IMR-90 (cell line): ENCODE results near the gene NEMP1. TPM values are rescaled to one million over a fixed set of nuclear protein-coding genes. Genes with fewer than 3 reads are reported as not detected.

Experiments used
- ATAC-seq: fragments of 200-7000 bp; cut with Tn5 transposase; 2 replicates; pipeline ENCODE4 v1.9.1; 2020; ENCODE audit warnings: low read depth, mild to moderate bottlenecking, moderate library complexity
- BruUV-seq: library from RNA; stranded (reverse); fragments of 400-500 nt; replicated peaks from 2 replicates; lab custom pipeline; 2021; lab: Mats Ljungman, UMichigan
- CTCF ChIA-PET: fragments of 300-600 bp; formaldehyde crosslinking; extraction: SDS; loops from one replicate; lab custom pipeline; 2021; ENCODE audit warnings: antibody characterized with exemption; lab: Yijun Ruan, JAX
- POLR2A ChIA-PET: fragments of 300-600 bp; sonication (Branson Sonifier 250); formaldehyde crosslinking; loops from one replicate; lab custom pipeline; 2022; ENCODE audit warnings: antibody characterized with exemption; ENCODE audit not compliant: unreplicated experiment; lab: Charles Lee
- DNase-seq: peaks from one replicate; pipeline ENCODE4 v3.0.0; 2013
- H2AFZ ChIP-seq: replicated peaks from 2 replicates; pipeline ENCODE3; 2013; ENCODE audit warnings: low read length, mild to moderate bottlenecking; ENCODE audit not compliant: poor library complexity
- H2AK5ac ChIP-seq: 2 replicates; pipeline ENCODE4 v1.6.1; 2013; ENCODE audit warnings: low read depth, low read length, inconsistent platforms
- H2AK9ac ChIP-seq: replicated peaks from 2 replicates; pipeline ENCODE3; 2013; ENCODE audit warnings: mild to moderate bottlenecking, low read depth, low read length, moderate library complexity; ENCODE audit not compliant: poor library complexity
- H2BK120ac ChIP-seq: 2 replicates; pipeline ENCODE4 v1.6.1; 2013; ENCODE audit warnings: low read depth, low read length, inconsistent platforms
- H2BK15ac ChIP-seq: 3 replicates; pipeline ENCODE4 v1.6.1; 2013; ENCODE audit warnings: low read depth, low read length, inconsistent platforms
- H2BK20ac ChIP-seq: 2 replicates; pipeline ENCODE4 v1.6.1; 2013; ENCODE audit warnings: low read depth, mild to moderate bottlenecking, inconsistent platforms, low read length, moderate library complexity
- H2BK5ac ChIP-seq: 2 replicates; pipeline ENCODE4 v1.6.1; 2013; ENCODE audit warnings: mild to moderate bottlenecking, low read depth, low read length, inconsistent platforms; ENCODE audit not compliant: poor library complexity, severe bottlenecking
- H3K14ac ChIP-seq: replicated peaks from 2 replicates; pipeline ENCODE4 v1.6.1; 2013; ENCODE audit warnings: low read depth, low read length, inconsistent platforms
- H3K18ac ChIP-seq: 2 replicates; pipeline ENCODE4 v1.6.1; 2013; ENCODE audit warnings: low read depth, low read length, control low read depth
- H3K23ac ChIP-seq: 2 replicates; pipeline ENCODE4 v1.6.1; 2013; ENCODE audit warnings: low read depth, low read length, inconsistent platforms
- H3K27ac ChIP-seq: 2 replicates; pipeline ENCODE4 v1.5.1; 2013; ENCODE audit warnings: mild to moderate bottlenecking, control low read depth, low read length; ENCODE audit not compliant: insufficient read depth
- H3K27me3 ChIP-seq: 2 replicates; pipeline ENCODE4 v1.6.1; 2013; ENCODE audit warnings: low read length; ENCODE audit not compliant: control insufficient read depth, insufficient read depth
- H3K36me3 ChIP-seq: 2 replicates; pipeline ENCODE4 v1.6.1; 2013; ENCODE audit warnings: low read length, mixed read lengths; ENCODE audit not compliant: control insufficient read depth, insufficient read depth
- H3K4ac ChIP-seq: 2 replicates; pipeline ENCODE4 v1.6.1; 2013; ENCODE audit warnings: low read depth, low read length, inconsistent platforms
- H3K4me1 ChIP-seq: 2 replicates; pipeline ENCODE4 v1.6.1; 2013; ENCODE audit warnings: low read length, mixed read lengths; ENCODE audit not compliant: control insufficient read depth, insufficient read depth
- H3K4me2 ChIP-seq: 2 replicates; pipeline ENCODE4 v1.6.1; 2013; ENCODE audit warnings: low read depth, mild to moderate bottlenecking, control low read depth, low read length, moderate library complexity
- H3K4me3 ChIP-seq: 2 replicates; pipeline ENCODE4 v1.5.1; 2013; ENCODE audit warnings: low read depth, mild to moderate bottlenecking, control low read depth, low read length, moderate library complexity; ENCODE audit not compliant: insufficient read depth
- H3K56ac ChIP-seq: 2 replicates; pipeline ENCODE4 v1.6.1; 2013; ENCODE audit warnings: low read length, inconsistent platforms; ENCODE audit not compliant: insufficient read depth; ENCODE audit errors: extremely low read depth
- H3K79me1 ChIP-seq, 2 experiments: 2 replicates each; pipeline ENCODE4 v1.6.1; 2013; ENCODE audit warnings: low read length in 2 of 2, inconsistent platforms in 1 of 2, low read depth in 1 of 2
- H3K9ac ChIP-seq: 2 replicates; pipeline ENCODE4 v1.6.1; 2013; ENCODE audit warnings: low read depth, low read length, control low read depth
- H3K9me1 ChIP-seq: 2 replicates; pipeline ENCODE4 v1.6.1; 2013; ENCODE audit warnings: low read length, inconsistent platforms; ENCODE audit not compliant: insufficient read depth
- H3K9me3 ChIP-seq: 2 replicates; pipeline ENCODE4 v1.6.1; 2013; ENCODE audit warnings: low read length; ENCODE audit not compliant: control insufficient read depth, insufficient read depth
- H4K20me1 ChIP-seq: 2 replicates; pipeline ENCODE4 v1.6.1; 2013; ENCODE audit warnings: low read length, inconsistent platforms; ENCODE audit not compliant: insufficient read depth
- H4K5ac ChIP-seq: 2 replicates; pipeline ENCODE4 v1.6.1; 2013; ENCODE audit warnings: mild to moderate bottlenecking, low read depth, low read length, control low read depth
- H4K8ac ChIP-seq, 2 experiments: 2 replicates each; pipeline ENCODE4 v1.6.1; 2013; ENCODE audit warnings: low read depth in 2 of 2, low read length in 2 of 2, control low read depth in 1 of 2, inconsistent platforms in 1 of 2
- H4K91ac ChIP-seq: 2 replicates; pipeline ENCODE4 v1.6.1; 2013; ENCODE audit warnings: low read depth, low read length, inconsistent platforms; ENCODE audit not compliant: insufficient read depth
- BHLHE40 ChIP-seq: fragments of 150-350 bp; IDR thresholded peaks from 2 replicates; pipeline ENCODE4 v1.6.1; 2016; ENCODE audit warnings: mild to moderate bottlenecking, low read depth, low read length
- CEBPB ChIP-seq: IDR thresholded peaks from 2 replicates; pipeline ENCODE4 v1.6.1; 2012; ENCODE audit warnings: low read depth, low read length, improper control_type of control experiment
- CHD1 ChIP-seq: IDR thresholded peaks from 2 replicates; pipeline ENCODE4 v1.6.1; 2012; ENCODE audit warnings: low read depth, low read length, improper control_type of control experiment
- ELK1 ChIP-seq: fragments of 150-350 bp; IDR thresholded peaks from 2 replicates; pipeline ENCODE4 v1.6.1; 2016; ENCODE audit warnings: low read depth, mild to moderate bottlenecking, low read length, moderate library complexity, borderline replicate concordance
- FOS ChIP-seq: fragments of 150-350 bp; IDR thresholded peaks from 2 replicates; pipeline ENCODE4 v1.6.1; 2016; ENCODE audit warnings: low read depth, low read length
- MAZ ChIP-seq: IDR thresholded peaks from 2 replicates; pipeline ENCODE4 v1.6.1; 2012; ENCODE audit warnings: low read depth, mild to moderate bottlenecking, low read length, improper control_type of control experiment, moderate library complexity, borderline replicate concordance
- MXI1 ChIP-seq: IDR thresholded peaks from 2 replicates; pipeline ENCODE4 v1.6.1; 2012; ENCODE audit warnings: low read depth, mild to moderate bottlenecking, low read length, moderate library complexity, borderline replicate concordance
- NFE2L2 ChIP-seq: fragments of 150-350 bp; IDR thresholded peaks from 2 replicates; pipeline ENCODE4 v1.6.1; 2016; ENCODE audit warnings: low read depth, mild to moderate bottlenecking, low read length
- RAD21 ChIP-seq: IDR thresholded peaks from 2 replicates; pipeline ENCODE4 v1.6.1; 2012; ENCODE audit warnings: low read length, improper control_type of control experiment
- RFX5 ChIP-seq: IDR thresholded peaks from 2 replicates; pipeline ENCODE4 v1.8.0; 2012; ENCODE audit warnings: low read depth, mild to moderate bottlenecking, low read length, moderate library complexity
- SMC3 ChIP-seq: fragments of 150-350 bp; IDR thresholded peaks from 2 replicates; pipeline ENCODE4 v1.6.1; 2016; ENCODE audit warnings: low read depth, mild to moderate bottlenecking, antibody characterized with exemption, low read length, moderate library complexity
- WGBS, 2 experiments: methylation state at CpG; one replicate each; pipeline versions ENCODE4 v1.1.5 to v1.1.7; 2013; ENCODE audit warnings: missing lambda C conversion rate in 2 of 2; ENCODE audit not compliant: insufficient read length in 1 of 2; ENCODE audit errors: extremely low coverage in 2 of 2; 5-methylcytosine and 5-hydroxymethylcytosine counted together
- dilution Hi-C: fragments of 300-500 bp; cut with HindIII; formaldehyde crosslinking; loops from one replicate; pipeline ENCODE4 v1.14.3; 2018; ENCODE audit warnings: low sequenced_read_pairs; ENCODE audit not compliant: unreplicated experiment
- in situ Hi-C: fragments of 300-500 bp; cut with MboI; formaldehyde crosslinking; loops from 3 replicates; pipeline ENCODE4 v1.14.3; 2019; ENCODE audit warnings: low sequenced_read_pairs, inconsistent platforms, mixed read lengths
- intact Hi-C: fragments of 100-400 bp; cut with micrococcal nuclease; formaldehyde crosslinking; loops from 2 replicates; pipeline ENCODE4 v1.10.0; 2022
- polyA plus RNA-seq, 3 experiments: library from polyadenylated mRNA; depleted of rRNA; stranded (reverse); fragments of >200 nt; gene quantifications; 2 replicates each; pipeline ENCODE4 v1.2.3, GENCODE V29; 2012; ENCODE audit warnings: low replicate concordance in 1 of 3
- total RNA-seq: library from RNA; depleted of rRNA; stranded (reverse); fragments of >200 nt; gene quantifications from 2 replicates; pipeline ENCODE4 v1.2.3, GENCODE V29; 2012
- TF ChIP-seq, protein P1 (sequence below): conservative IDR thresholded peaks from 2 replicates; pipeline ENCODE4 v1.5.1; 2012; ENCODE audit warnings: mild to moderate bottlenecking, low read depth, low read length, improper control_type of control experiment

The NEMP1 gene
- total and polyA plus RNA-seq, 2 of the 4 experiments (the other 2 are of a cell fraction): 8.9 to 10.9 TPM

- TF ChIP-seq, protein P1, sequence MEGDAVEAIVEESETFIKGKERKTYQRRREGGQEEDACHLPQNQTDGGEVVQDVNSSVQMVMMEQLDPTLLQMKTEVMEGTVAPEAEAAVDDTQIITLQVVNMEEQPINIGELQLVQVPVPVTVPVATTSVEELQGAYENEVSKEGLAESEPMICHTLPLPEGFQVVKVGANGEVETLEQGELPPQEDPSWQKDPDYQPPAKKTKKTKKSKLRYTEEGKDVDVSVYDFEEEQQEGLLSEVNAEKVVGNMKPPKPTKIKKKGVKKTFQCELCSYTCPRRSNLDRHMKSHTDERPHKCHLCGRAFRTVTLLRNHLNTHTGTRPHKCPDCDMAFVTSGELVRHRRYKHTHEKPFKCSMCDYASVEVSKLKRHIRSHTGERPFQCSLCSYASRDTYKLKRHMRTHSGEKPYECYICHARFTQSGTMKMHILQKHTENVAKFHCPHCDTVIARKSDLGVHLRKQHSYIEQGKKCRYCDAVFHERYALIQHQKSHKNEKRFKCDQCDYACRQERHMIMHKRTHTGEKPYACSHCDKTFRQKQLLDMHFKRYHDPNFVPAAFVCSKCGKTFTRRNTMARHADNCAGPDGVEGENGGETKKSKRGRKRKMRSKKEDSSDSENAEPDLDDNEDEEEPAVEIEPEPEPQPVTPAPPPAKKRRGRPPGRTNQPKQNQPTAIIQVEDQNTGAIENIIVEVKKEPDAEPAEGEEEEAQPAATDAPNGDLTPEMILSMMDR: no peak
- TF ChIP-seq FOS: no peak
- no peak for TF ChIP-seq CEBPB
Observed at GRCh38 chr12:57057067-57057751, 21.4 kb downstream of the NEMP1 start (continued).

GRCh38 chr12:57055824-57056223 lies 22.8 kb downstream of the NEMP1 start:
- H2BK5ac ChIP-seq: no peak overlapping the region
- no peak overlapping the region for H3K4me2 ChIP-seq
- dilution Hi-C loops (no loop called here), in situ Hi-C loops (no loop called here), intact Hi-C loops (no loop called here)
- ChIA-PET CTCF (interaction anchor here (1.8 kb wide), 1 partner anchor 47 kb away, joined by 7 read pairs; no protein-coding TSS in a partner anchor), POLR2A (no interaction called here)
- no peak overlapping the region for H4K91ac ChIP-seq
- BruUV-seq: no TSS peak
- no peak overlapping the region for H4K5ac ChIP-seq
- no peak overlapping the region for H3K56ac ChIP-seq
- no peaks in the 10 kb centered on the region for H3K9me1 ChIP-seq
- H3K4me1 ChIP-seq: no peaks in the 10 kb centered on the region
- no peak overlapping the region for H2BK120ac ChIP-seq
- no peak overlapping the region for H3K23ac ChIP-seq
- no peak overlapping the region for H3K4me3 ChIP-seq
- no peaks in the 10 kb centered on the region for H3K79me1 ChIP-seq
- peaks cover 2% of the 10 kb centered on the region; the same call in 1 of the 2 replicates for H3K27me3 ChIP-seq
- no peak overlapping the region for H3K18ac ChIP-seq
- H2AK5ac ChIP-seq: no peak overlapping the region
- H3K27ac ChIP-seq: no peak overlapping the region
- H2BK20ac ChIP-seq: no peak overlapping the region
- H3K9ac ChIP-seq: no peak overlapping the region
- ATAC-seq (no peak), DNase-seq (no peak)
- H3K4ac ChIP-seq: no peak overlapping the region
- H3K9me3 ChIP-seq: no peaks in the 10 kb centered on the region
- WGBS, 2 experiments: no CpG with 5 or more reads among the region's 3 CpGs
- no peak overlapping the region for H4K8ac ChIP-seq
- H2AK9ac ChIP-seq: no peak overlapping the region
- H3K14ac ChIP-seq: no peak overlapping the region
- no peak overlapping the region for H2BK15ac ChIP-seq
- H3K36me3 ChIP-seq: peaks cover 13% of the 10 kb centered on the region
- no peaks in the 10 kb centered on the region for H4K20me1 ChIP-seq
- H2AFZ ChIP-seq: no peak overlapping the region
- TF ChIP-seq CHD1 (no peak), MXI1 (no peak), ELK1 (no peak), RAD21 (no peak), NFE2L2 (no peak), MAZ (no peak), RFX5 (no peak), BHLHE40 (no peak), SMC3 (no peak)
